Neural cell (in vitro differentiated cells): Measurements from ENCODE around the gene ETV3. TPM values are rescaled to one million over a fixed set of nuclear protein-coding genes. Genes with fewer than 3 reads are reported as not detected.

Experiments used
- H2AFZ ChIP-seq: fragments of 200-600, 300-800 bp; sonication (generic), shearing (Covaris generic); 2 replicates; pipeline ENCODE4 v1.6.0; 2014; ENCODE audit warnings: low read depth, mild to moderate bottlenecking, antibody characterized with exemption, low read length, moderate library complexity
- H3F3A ChIP-seq: fragments of 200-600 bp; shearing (Covaris generic); 2 replicates; pipeline ENCODE4 v1.6.1; 2016; ENCODE audit warnings: mild to moderate bottlenecking, moderate library complexity, mixed read lengths, antibody characterized with exemption, low read length; ENCODE audit not compliant: insufficient read depth, poor library complexity, severe bottlenecking
- H3K27ac ChIP-seq: fragments of 200-600, 300-800 bp; sonication (generic), shearing (Covaris generic); 2 replicates; pipeline ENCODE4 v1.5.1; 2014; ENCODE audit warnings: mild to moderate bottlenecking, low read length, moderate library complexity
- H3K27me3 ChIP-seq: fragments of 300-800, 200-600 bp; sonication (generic), shearing (Covaris generic); 2 replicates; pipeline ENCODE4 v1.6.0; 2014; ENCODE audit warnings: mild to moderate bottlenecking, low read depth, low read length, moderate library complexity; ENCODE audit not compliant: insufficient read depth
- H3K36me3 ChIP-seq: fragments of 300-800, 200-600 bp; sonication (generic), shearing (Covaris generic); 2 replicates; pipeline ENCODE4 v1.5.1; 2014; ENCODE audit warnings: mild to moderate bottlenecking, antibody characterized with exemption, low read length, moderate library complexity; ENCODE audit not compliant: insufficient read depth
- H3K4me2 ChIP-seq: fragments of 300-800, 200-600 bp; sonication (generic), shearing (Covaris generic); 2 replicates; pipeline ENCODE4 v1.6.0; 2014; ENCODE audit warnings: mild to moderate bottlenecking, low read length
- H3K4me3 ChIP-seq: fragments of 300-800, 200-600 bp; sonication (generic), shearing (Covaris generic); 2 replicates; pipeline ENCODE4 v1.5.1; 2014; ENCODE audit warnings: mild to moderate bottlenecking, low read length, moderate library complexity
- H3K79me2 ChIP-seq: fragments of 200-600 bp; shearing (Covaris generic); replicated peaks from 2 replicates; pipeline ENCODE4 v1.6.0; 2014; ENCODE audit warnings: mild to moderate bottlenecking, low read length, moderate library complexity; ENCODE audit not compliant: insufficient read depth
- H3K9ac ChIP-seq: fragments of 300-800, 200-600 bp; sonication (generic), shearing (Covaris generic); 2 replicates; pipeline ENCODE4 v1.6.1; 2016; ENCODE audit warnings: mild to moderate bottlenecking, low read length, mixed read lengths
- H3K9me2 ChIP-seq: fragments of 200-600 bp; shearing (Covaris generic); 2 replicates; pipeline ENCODE4 v1.6.1; 2016; ENCODE audit warnings: mild to moderate bottlenecking, low read length, mixed read lengths; ENCODE audit not compliant: insufficient read depth
- H3K9me3 ChIP-seq: fragments of 200-600, 300-800 bp; sonication (generic), shearing (Covaris generic); 2 replicates; pipeline ENCODE4 v1.6.1; 2016; ENCODE audit warnings: mild to moderate bottlenecking, mixed run types, low read length, moderate library complexity, mixed read lengths
- H4K20me1 ChIP-seq: fragments of 200-600 bp; shearing (Covaris generic); 2 replicates; pipeline ENCODE4 v1.6.1; 2016; ENCODE audit warnings: mild to moderate bottlenecking, mixed run types; ENCODE audit not compliant: insufficient read depth
- EP300 ChIP-seq: fragments of 450-650 bp; conservative IDR thresholded peaks from 2 replicates; pipeline ENCODE4 v1.6.1; 2014; ENCODE audit warnings: antibody characterized with exemption, mild to moderate bottlenecking, moderate library complexity; ENCODE audit not compliant: poor library complexity, severe bottlenecking
- EZH2 ChIP-seq: fragments of 200-600, 300-800 bp; shearing (Covaris generic), sonication (generic); IDR thresholded peaks from 2 replicates; pipeline ENCODE4 v1.6.1; 2014; ENCODE audit warnings: antibody characterized with exemption, low read length, borderline replicate concordance, mild to moderate bottlenecking; ENCODE audit not compliant: insufficient read depth, poor library complexity, severe bottlenecking
- MXI1 ChIP-seq: fragments of 450-650 bp; conservative IDR thresholded peaks from 2 replicates; pipeline ENCODE4 v1.6.1; 2014; ENCODE audit warnings: antibody characterized with exemption, mild to moderate bottlenecking; ENCODE audit not compliant: poor library complexity, severe bottlenecking
- POLR2AphosphoS5 ChIP-seq: IDR thresholded peaks from 2 replicates; pipeline ENCODE4 v1.6.1; 2012
- SMC3 ChIP-seq: fragments of 450-650 bp; conservative IDR thresholded peaks from 2 replicates; pipeline ENCODE4 v1.6.1; 2014; ENCODE audit warnings: antibody characterized with exemption, mild to moderate bottlenecking, moderate library complexity; ENCODE audit not compliant: poor library complexity
- polyA plus RNA-seq: library from polyadenylated mRNA; depleted of rRNA; stranded (reverse); fragments of >200 nt; gene quantifications from 2 replicates; pipeline ENCODE4 v1.2.3, GENCODE V29; 2014
- TF ChIP-seq, protein P1 (sequence below): fragments of 450-650 bp; IDR thresholded peaks from 2 replicates; pipeline ENCODE4 v1.5.1; 2014; ENCODE audit warnings: antibody characterized with exemption, mild to moderate bottlenecking, moderate library complexity; ENCODE audit not compliant: poor library complexity, severe bottlenecking
- TF ChIP-seq, protein P2 (sequence below): IDR thresholded peaks from 2 replicates; pipeline ENCODE4 v1.6.1; 2012; ENCODE audit warnings: borderline replicate concordance

ETV3 gene
- polyA plus RNA-seq, 1 donor from 2014 or later: 9.9 TPM

DNA sequence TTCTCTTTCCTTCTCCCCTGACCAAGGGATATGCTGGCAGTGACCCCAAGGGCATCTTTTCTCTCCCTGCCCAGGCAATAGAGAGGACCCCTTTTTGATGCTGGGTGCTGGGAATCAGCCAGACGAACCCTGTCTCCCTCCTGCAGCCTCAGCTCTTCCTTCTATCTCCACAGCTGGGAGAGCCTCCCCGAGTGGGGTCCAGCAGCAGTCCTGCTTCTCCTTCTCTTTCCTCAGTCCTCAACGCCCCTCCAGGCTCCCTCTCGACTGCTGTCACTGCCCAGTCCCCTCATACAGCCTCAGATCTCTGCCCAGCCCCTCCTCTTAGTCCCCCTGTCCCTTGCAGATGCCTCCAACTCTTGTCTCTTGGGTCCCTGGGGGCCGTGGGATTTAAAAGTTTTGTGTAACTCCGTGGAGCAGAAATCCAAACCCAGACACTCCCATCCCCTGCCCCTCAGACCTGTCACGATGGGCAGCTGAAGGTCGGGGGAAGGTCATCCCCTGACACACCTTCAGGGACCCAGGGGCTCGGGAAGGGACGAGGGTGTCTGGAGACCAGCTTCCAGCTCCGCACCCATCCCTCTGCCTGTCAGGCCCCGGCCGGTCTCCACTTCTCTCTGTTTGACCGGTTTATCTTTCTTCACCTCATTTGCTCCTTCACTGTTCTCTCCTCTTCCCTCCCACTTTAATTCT, 32.8 kb downstream of the ETV3 start:
- Histone ChIP-seq H3K9me2 (no peaks in the 10 kb centered on the region), H3K79me2 (no peaks in the 10 kb centered on the region), H4K20me1 (no peaks in the 10 kb centered on the region), H3K4me3 (no peak overlapping the region), H3K4me2 (no peak overlapping the region), H3K27me3 (no peaks in the 10 kb centered on the region), H3K36me3 (no peaks in the 10 kb centered on the region), H2AFZ (no peak overlapping the region), H3K27ac (no peak overlapping the region), H3K9me3 (no peaks in the 10 kb centered on the region), H3K9ac (no peak overlapping the region), H3F3A (no peaks in the 10 kb centered on the region)
- TF ChIP-seq, protein P1, sequence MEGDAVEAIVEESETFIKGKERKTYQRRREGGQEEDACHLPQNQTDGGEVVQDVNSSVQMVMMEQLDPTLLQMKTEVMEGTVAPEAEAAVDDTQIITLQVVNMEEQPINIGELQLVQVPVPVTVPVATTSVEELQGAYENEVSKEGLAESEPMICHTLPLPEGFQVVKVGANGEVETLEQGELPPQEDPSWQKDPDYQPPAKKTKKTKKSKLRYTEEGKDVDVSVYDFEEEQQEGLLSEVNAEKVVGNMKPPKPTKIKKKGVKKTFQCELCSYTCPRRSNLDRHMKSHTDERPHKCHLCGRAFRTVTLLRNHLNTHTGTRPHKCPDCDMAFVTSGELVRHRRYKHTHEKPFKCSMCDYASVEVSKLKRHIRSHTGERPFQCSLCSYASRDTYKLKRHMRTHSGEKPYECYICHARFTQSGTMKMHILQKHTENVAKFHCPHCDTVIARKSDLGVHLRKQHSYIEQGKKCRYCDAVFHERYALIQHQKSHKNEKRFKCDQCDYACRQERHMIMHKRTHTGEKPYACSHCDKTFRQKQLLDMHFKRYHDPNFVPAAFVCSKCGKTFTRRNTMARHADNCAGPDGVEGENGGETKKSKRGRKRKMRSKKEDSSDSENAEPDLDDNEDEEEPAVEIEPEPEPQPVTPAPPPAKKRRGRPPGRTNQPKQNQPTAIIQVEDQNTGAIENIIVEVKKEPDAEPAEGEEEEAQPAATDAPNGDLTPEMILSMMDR: no peak
- TF ChIP-seq EZH2 (no peak), EP300 (no peak), MXI1 (no peak), SMC3 (no peak), POLR2AphosphoS5 (no peak)
- TF ChIP-seq, protein P2, sequence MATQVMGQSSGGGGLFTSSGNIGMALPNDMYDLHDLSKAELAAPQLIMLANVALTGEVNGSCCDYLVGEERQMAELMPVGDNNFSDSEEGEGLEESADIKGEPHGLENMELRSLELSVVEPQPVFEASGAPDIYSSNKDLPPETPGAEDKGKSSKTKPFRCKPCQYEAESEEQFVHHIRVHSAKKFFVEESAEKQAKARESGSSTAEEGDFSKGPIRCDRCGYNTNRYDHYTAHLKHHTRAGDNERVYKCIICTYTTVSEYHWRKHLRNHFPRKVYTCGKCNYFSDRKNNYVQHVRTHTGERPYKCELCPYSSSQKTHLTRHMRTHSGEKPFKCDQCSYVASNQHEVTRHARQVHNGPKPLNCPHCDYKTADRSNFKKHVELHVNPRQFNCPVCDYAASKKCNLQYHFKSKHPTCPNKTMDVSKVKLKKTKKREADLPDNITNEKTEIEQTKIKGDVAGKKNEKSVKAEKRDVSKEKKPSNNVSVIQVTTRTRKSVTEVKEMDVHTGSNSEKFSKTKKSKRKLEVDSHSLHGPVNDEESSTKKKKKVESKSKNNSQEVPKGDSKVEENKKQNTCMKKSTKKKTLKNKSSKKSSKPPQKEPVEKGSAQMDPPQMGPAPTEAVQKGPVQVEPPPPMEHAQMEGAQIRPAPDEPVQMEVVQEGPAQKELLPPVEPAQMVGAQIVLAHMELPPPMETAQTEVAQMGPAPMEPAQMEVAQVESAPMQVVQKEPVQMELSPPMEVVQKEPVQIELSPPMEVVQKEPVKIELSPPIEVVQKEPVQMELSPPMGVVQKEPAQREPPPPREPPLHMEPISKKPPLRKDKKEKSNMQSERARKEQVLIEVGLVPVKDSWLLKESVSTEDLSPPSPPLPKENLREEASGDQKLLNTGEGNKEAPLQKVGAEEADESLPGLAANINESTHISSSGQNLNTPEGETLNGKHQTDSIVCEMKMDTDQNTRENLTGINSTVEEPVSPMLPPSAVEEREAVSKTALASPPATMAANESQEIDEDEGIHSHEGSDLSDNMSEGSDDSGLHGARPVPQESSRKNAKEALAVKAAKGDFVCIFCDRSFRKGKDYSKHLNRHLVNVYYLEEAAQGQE: no peak

DNA sequence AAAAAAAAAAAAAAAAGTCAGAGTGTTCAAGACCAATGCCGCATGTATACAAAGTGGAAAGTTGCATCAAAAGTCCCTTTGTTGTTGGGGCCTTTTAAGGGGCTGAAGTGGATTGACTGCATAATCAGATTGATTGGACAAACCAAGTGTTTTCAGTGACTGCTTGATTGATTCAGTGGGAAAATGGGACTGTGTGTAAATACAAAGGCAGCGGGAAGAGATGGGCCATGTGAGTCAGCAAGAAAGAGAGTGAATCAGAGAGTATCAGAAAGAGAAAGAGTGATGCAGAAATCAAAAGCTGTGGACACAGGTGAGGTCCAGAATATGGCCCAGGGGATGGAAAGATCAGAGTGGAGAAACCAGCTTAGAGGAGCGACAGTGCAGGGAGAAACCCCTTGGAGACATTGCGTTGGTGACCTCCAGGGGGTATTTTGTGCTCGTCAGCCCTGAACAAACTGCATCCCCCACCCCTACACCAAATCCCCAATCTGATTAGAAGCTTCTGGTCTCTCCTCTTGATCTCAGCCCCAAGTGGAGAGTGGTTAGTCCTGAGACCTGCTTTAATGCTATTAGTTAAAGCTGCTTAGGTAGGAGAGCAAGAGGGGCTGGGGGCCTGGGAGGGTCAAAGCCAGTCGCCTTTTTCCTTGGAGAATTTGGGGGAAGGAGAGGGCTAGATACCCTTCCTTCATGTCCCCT, 33.4 kb downstream of the ETV3 start:
- Histone ChIP-seq H3F3A (no peaks in the 10 kb centered on the region), H4K20me1 (no peaks in the 10 kb centered on the region), H3K27me3 (no peaks in the 10 kb centered on the region), H3K4me2 (no peak overlapping the region), H3K36me3 (no peaks in the 10 kb centered on the region), H3K9me2 (no peaks in the 10 kb centered on the region), H3K27ac (no peak overlapping the region), H3K9me3 (no peaks in the 10 kb centered on the region), H3K79me2 (no peaks in the 10 kb centered on the region), H2AFZ (no peak overlapping the region), H3K4me3 (no peak overlapping the region), H3K9ac (no peak overlapping the region)
- TF ChIP-seq EP300 (no peak), EZH2 (no peak)
- TF ChIP-seq, protein P2: no peak
- TF ChIP-seq, protein P1: no peak
